ENCODE results near the gene METAP1D.
A peak's percentile ranks its signal among the peaks of the same experiment; 100 is the strongest.
"Not testable (repeated sequence)": the region's sequence is repeated elsewhere in the genome, so short reads cannot be mapped to it uniquely, and the experiment has no call there.

METAP1D gene

GRCh38 chr2:171999604-172000469, at the start of gene METAP1D:
Gene METAP1D (plus strand): TSS chr2:171999953. CDS start chr2:171999970, 17 bp downstream.
- peak; percentile 88 for DNase-seq

- no peak for DNase-seq
Measured at GRCh38 chr2:171952276-171952675, 47.5 kb upstream of the METAP1D start.

- no peak for DNase-seq
Measured at GRCh38 chr2:171952748-171953147, 47.0 kb upstream of the METAP1D start.

- no peak for DNase-seq
Measured at GRCh38 chr2:171956135-171956825, 43.5 kb upstream of the METAP1D start.

- no peak for DNase-seq
Measured at GRCh38 chr2:171957061-171957460, 42.7 kb upstream of the METAP1D start.

- DNase-seq, result no peak
Measured at GRCh38 chr2:171958475-171958874, 41.3 kb upstream of the METAP1D start.

- no peak for DNase-seq
Measured at GRCh38 chr2:171959998-171960397, 39.8 kb upstream of the METAP1D start.

- DNase-seq, result no peak
Measured at GRCh38 chr2:171960570-171960969, 39.2 kb upstream of the METAP1D start.

- DNase-seq, result no peak
Measured at GRCh38 chr2:171963198-171963597, 36.6 kb upstream of the METAP1D start.

GRCh38 chr2:171964308-171964707, 35.4 kb upstream of the METAP1D start:
- no peak for DNase-seq

- no peak for DNase-seq
Measured at GRCh38 chr2:171965238-171965637, 34.5 kb upstream of the METAP1D start.

- no peak for DNase-seq
Measured at GRCh38 chr2:171965661-171966060, 34.1 kb upstream of the METAP1D start.

GRCh38 chr2:171966235-171966634, 33.5 kb upstream of the METAP1D start:
- DNase-seq, result no peak

GRCh38 chr2:171966688-171967087, 33.1 kb upstream of the METAP1D start:
- no peak for DNase-seq

GRCh38 chr2:171968509-171968908, 31.2 kb upstream of the METAP1D start:
- DNase-seq, result no peak

GRCh38 chr2:171972329-171972982, 27.3 kb upstream of the METAP1D start:
- no peak for DNase-seq

GRCh38 chr2:171979103-171979502, 20.6 kb upstream of the METAP1D start:
- DNase-seq, result no peak

- DNase-seq, result not testable (repeated sequence)
Measured at GRCh38 chr2:171983924-171984323, 15.8 kb upstream of the METAP1D start.

- no peak for DNase-seq
Measured at GRCh38 chr2:171985076-171985475, 14.7 kb upstream of the METAP1D start.

- DNase-seq, result no peak
Measured at GRCh38 chr2:171986778-171987177, 13.0 kb upstream of the METAP1D start.

- no peak for DNase-seq
Measured at GRCh38 chr2:171991027-171991426, 8.7 kb upstream of the METAP1D start.

- DNase-seq, result no peak
Measured at GRCh38 chr2:171995586-171995985, 4.2 kb upstream of the METAP1D start.

- no peak for DNase-seq
Measured at GRCh38 chr2:171996021-171996420, 3.7 kb upstream of the METAP1D start.

GRCh38 chr2:171997031-171997430, 2.7 kb upstream of the METAP1D start:
- not testable (repeated sequence) for DNase-seq
